ENCODE measurements around the gene ARAP2.

Gene ARAP2

DNA sequence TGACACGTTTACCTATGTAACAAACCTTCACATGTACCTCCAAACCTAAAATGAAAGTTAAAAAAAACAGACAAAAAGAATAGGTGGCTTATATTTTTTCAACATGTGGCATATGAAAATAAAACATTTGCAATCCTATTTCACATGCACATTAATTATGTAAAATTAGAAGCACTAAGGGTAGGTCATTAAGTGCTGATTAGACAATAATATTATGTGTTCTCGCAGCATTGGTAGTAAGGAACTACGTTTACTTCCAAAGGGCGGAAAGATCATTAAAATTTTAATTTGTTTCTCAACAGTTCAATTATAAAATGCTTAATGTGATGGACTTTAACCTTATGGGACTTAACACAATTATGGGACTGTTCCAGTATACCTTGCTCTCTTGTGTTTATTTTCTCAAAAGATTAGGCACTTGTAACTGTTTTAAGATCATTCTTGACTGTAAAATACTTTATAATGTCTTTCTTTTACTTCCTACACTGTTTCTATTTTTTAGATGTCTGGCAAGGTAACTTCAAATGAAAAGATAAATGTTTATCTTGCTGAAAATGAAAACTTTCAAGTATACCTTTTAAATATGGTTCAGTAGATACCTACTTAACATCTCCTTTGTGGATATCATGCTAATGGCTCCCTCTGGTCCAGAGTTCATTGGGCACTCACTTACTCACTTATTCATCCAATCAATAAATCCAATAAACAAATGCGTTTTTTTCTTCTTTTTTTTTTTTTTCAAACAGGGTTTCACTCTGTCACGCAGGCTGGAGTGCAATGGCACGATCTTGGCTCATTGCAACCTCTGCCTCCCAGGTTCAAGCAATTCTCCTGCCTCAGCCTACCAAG, 202.0 kb downstream of the ARAP2 start:
- DNase-seq (ENCODE audit: low spot score) = no peak

DNA sequence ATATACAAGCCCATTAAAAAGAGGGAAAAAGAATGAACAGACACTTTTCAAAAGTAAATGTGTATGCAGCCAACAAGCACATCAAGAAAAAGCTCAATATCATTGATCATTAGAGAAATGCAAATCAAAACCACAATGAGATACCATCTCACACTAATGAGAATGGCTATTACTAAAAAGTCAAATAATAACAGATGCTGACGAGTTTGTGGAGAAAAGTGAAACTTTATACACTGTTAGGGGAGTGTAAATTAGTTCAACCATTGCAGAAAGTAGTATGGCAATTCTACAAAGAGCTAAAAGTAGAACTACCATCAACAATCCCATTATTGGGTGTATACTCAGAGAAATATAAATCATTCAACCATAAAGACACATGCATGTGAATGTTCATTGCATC, 203.0 kb downstream of the ARAP2 start:
- DNase-seq (ENCODE audit: low spot score) = no peak

DNA sequence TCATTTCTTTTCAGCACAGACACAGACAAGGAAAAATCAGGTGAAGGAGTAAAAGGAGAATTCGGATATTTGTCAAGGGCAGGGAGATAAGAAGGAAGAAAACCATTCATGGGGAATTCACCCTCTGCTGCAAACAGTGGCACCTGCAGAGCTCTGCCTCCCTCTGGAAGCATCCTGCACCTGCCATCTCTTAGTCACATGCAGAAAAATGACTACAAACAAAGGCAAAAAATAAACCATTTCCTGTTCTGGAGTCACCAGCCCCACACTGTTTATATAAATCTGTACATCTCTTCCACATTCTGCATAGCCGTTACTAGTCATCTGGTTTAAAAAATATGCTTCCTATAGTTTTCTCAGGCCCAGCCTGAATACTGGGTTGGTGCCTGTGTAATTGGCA, 205.3 kb downstream of the ARAP2 start:
- DNase-seq (ENCODE audit: low spot score) = no peak

DNA sequence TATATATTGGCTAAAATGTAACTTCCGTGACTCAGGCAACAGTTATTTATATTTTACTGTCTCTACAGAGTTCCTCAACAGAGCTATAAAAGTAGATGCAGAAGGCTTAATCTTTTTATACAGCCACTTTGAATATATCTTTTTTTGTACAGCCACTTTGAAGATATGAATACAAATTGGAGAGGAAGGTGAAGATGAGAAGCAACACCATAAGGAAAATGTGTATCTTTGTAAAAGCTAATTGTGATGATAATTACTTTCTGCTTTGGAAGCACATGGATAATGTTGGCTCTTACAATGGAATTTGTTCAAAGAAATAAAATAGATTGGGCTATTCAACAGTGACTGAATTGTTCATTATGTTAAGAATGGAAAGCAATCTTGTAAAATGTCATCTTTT, 205.8 kb downstream of the ARAP2 start:
- no peak for DNase-seq (ENCODE audit: low spot score)

DNA sequence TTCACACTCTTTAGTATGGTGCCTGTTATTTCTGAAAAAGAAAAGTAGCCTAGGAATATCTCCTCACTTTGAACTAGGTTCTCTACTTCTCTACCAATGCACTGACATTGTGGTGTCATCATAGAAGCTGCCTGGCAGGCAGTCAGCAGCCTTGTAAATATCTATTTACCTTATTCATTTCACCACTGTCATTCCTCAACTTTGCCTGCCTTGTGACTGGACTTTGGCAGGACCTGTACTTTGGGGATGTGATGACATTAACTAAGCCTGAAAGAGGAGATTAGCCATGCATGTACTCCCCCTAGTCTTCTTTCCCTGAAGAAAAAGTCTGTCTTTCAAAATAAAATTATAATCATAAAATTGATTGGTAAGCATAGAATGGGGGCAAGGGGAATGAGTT, 207.2 kb downstream of the ARAP2 start:
- DNase-seq (ENCODE audit: low spot score) = no peak

DNA sequence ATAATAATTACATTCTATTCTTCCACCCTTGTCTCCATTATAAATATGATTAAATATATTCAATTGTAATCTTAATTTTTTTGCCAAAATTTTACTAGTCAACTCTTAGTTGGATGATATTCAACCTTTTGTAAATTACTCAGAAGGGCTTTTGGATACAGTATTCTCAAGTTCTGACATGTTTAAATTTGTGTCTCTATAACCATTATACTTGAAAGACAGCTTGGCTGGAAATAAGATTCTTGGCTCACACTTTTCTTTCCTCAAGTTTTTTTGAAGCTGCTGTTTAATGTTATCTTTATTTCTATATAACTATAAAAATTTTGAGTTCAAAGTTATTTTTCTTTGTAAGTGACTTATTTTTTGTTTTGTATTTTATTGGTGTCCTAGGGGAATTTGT, 214.4 kb downstream of the ARAP2 start:
- no peak for DNase-seq (ENCODE audit: low spot score)

DNA sequence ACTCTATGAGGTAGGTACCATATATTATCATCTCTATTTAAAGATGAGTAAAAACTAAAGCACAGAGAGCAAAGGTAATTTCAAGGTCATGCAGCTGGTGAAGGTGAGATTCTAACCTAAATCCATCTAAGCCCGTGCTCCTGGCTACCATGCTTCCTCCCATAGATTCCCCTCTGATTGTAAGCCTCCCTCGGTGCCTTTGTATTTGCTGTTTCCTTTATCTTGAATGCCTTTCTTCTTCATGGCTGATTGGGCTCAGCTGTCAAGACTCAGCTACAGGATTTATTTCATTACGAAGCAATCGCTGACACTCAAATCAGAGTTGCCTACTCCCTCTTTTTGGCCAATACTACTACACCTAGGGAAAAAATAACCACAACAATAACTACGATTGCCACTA, 217.1 kb downstream of the ARAP2 start:
- DNase-seq (ENCODE audit: low spot score) = no peak

DNA sequence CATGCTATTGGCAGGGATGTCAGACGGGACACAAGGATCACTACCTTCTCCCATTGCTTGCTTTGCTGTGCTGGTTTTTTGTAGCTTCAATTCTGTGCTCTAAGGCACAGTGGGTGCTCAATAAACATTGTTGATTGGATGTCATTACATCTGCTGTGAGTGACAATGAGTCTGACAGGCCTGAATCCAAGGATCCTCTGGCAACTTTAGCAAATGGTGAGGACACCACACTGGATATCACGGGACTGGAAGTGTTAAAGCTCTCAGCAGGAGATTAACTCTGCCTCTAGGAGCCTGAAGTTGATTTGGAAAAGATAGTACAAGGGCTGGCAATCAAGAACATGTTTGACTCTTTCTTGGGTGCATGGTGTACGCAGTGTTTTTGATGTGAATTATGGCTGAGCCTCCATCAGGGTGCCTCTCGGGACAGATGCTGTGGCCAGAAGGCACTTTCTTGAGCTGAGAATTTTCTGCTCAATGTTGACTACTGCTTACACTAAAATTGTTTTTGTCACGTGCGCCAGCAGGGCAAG, 217.9 kb downstream of the ARAP2 start:
- no peak for DNase-seq (ENCODE audit: low spot score)

DNA sequence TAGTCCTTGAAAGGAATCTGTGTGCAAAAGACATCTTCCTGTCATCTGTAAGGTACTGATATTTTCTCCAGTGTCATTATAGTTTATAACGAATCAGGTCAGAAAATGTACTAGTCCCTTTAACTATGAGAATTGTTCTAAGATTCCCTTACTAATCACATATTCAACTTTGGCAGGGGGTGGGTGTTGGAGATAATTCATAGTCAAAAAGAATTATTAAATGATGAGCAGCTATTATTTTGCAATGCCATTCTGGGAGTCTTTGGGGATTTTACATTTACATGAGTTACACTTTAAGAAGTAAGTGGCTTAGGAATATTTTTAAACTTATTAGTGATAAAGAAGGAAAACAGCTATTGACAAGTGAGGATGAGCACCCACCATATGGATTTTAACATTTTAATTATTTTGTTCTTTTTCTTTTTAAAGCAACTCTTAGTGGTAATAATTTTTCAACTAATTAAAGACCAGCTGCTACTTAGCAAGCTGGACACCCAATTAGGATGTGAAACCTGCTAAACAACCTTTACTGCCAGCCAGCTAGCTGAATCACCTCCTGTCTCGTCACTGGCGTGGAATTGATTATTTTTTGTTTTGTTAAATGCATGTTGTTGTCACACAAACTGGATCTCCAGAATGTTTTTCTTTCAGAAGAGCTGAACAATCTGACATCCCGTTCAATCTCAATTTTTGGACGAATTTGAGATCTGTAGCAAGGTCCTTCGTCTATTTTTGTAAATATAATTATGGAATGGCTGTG, 219.2 kb downstream of the ARAP2 start:
- DNase-seq (ENCODE audit: low spot score) = no peak

DNA sequence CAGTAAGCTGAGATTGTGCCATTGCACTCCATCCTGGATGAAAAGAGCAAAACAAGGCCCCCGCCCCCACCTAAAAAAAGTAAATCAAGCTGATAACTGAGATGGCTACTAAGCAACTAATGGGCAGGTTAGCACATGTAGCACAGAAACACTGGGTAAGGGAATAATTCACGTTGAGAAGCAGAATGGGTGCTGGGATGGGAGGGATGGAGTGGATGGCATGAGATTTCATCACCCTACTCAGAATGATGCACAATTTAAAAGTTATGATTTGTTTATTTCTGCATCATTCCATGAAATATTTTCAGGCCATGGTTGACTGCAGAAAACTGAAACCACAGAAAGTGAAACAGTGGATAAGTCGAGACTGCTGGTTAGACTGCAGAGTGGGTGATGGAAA, 224.0 kb downstream of the ARAP2 start:
- DNase-seq (ENCODE audit: low spot score) = no peak

Data from hematopoietic multipotent progenitor cell treated with erythropoietin and hydrocortisone succinate and interleukin-3 and kit ligand, for 17 days (in vitro differentiated cells).